Neural cell (in vitro differentiated cells): Measurements from ENCODE around the gene URB1. TPM values are rescaled to one million over a fixed set of nuclear protein-coding genes. Genes with fewer than 3 reads are reported as not detected.

Experiments used
- H2AFZ ChIP-seq: fragments of 200-600, 300-800 bp; sonication (generic), shearing (Covaris generic); 2 replicates; pipeline ENCODE4 v1.6.0; 2014; ENCODE audit warnings: low read depth, mild to moderate bottlenecking, antibody characterized with exemption, low read length, moderate library complexity
- H3F3A ChIP-seq: fragments of 200-600 bp; shearing (Covaris generic); 2 replicates; pipeline ENCODE4 v1.6.1; 2016; ENCODE audit warnings: mild to moderate bottlenecking, moderate library complexity, mixed read lengths, antibody characterized with exemption, low read length; ENCODE audit not compliant: insufficient read depth, poor library complexity, severe bottlenecking
- H3K27ac ChIP-seq: fragments of 200-600, 300-800 bp; sonication (generic), shearing (Covaris generic); 2 replicates; pipeline ENCODE4 v1.5.1; 2014; ENCODE audit warnings: mild to moderate bottlenecking, low read length, moderate library complexity
- H3K27me3 ChIP-seq: fragments of 300-800, 200-600 bp; sonication (generic), shearing (Covaris generic); 2 replicates; pipeline ENCODE4 v1.6.0; 2014; ENCODE audit warnings: mild to moderate bottlenecking, low read depth, low read length, moderate library complexity; ENCODE audit not compliant: insufficient read depth
- H3K36me3 ChIP-seq: fragments of 300-800, 200-600 bp; sonication (generic), shearing (Covaris generic); 2 replicates; pipeline ENCODE4 v1.5.1; 2014; ENCODE audit warnings: mild to moderate bottlenecking, antibody characterized with exemption, low read length, moderate library complexity; ENCODE audit not compliant: insufficient read depth
- H3K4me2 ChIP-seq: fragments of 300-800, 200-600 bp; sonication (generic), shearing (Covaris generic); 2 replicates; pipeline ENCODE4 v1.6.0; 2014; ENCODE audit warnings: mild to moderate bottlenecking, low read length
- H3K4me3 ChIP-seq: fragments of 300-800, 200-600 bp; sonication (generic), shearing (Covaris generic); 2 replicates; pipeline ENCODE4 v1.5.1; 2014; ENCODE audit warnings: mild to moderate bottlenecking, low read length, moderate library complexity
- H3K79me2 ChIP-seq: fragments of 200-600 bp; shearing (Covaris generic); replicated peaks from 2 replicates; pipeline ENCODE4 v1.6.0; 2014; ENCODE audit warnings: mild to moderate bottlenecking, low read length, moderate library complexity; ENCODE audit not compliant: insufficient read depth
- H3K9ac ChIP-seq: fragments of 300-800, 200-600 bp; sonication (generic), shearing (Covaris generic); 2 replicates; pipeline ENCODE4 v1.6.1; 2016; ENCODE audit warnings: mild to moderate bottlenecking, low read length, mixed read lengths
- H3K9me2 ChIP-seq: fragments of 200-600 bp; shearing (Covaris generic); 2 replicates; pipeline ENCODE4 v1.6.1; 2016; ENCODE audit warnings: mild to moderate bottlenecking, low read length, mixed read lengths; ENCODE audit not compliant: insufficient read depth
- H3K9me3 ChIP-seq: fragments of 200-600, 300-800 bp; sonication (generic), shearing (Covaris generic); 2 replicates; pipeline ENCODE4 v1.6.1; 2016; ENCODE audit warnings: mild to moderate bottlenecking, mixed run types, low read length, moderate library complexity, mixed read lengths
- H4K20me1 ChIP-seq: fragments of 200-600 bp; shearing (Covaris generic); 2 replicates; pipeline ENCODE4 v1.6.1; 2016; ENCODE audit warnings: mild to moderate bottlenecking, mixed run types; ENCODE audit not compliant: insufficient read depth
- EP300 ChIP-seq: fragments of 450-650 bp; conservative IDR thresholded peaks from 2 replicates; pipeline ENCODE4 v1.6.1; 2014; ENCODE audit warnings: antibody characterized with exemption, mild to moderate bottlenecking, moderate library complexity; ENCODE audit not compliant: poor library complexity, severe bottlenecking
- EZH2 ChIP-seq: fragments of 200-600, 300-800 bp; shearing (Covaris generic), sonication (generic); IDR thresholded peaks from 2 replicates; pipeline ENCODE4 v1.6.1; 2014; ENCODE audit warnings: antibody characterized with exemption, low read length, borderline replicate concordance, mild to moderate bottlenecking; ENCODE audit not compliant: insufficient read depth, poor library complexity, severe bottlenecking
- MXI1 ChIP-seq: fragments of 450-650 bp; conservative IDR thresholded peaks from 2 replicates; pipeline ENCODE4 v1.6.1; 2014; ENCODE audit warnings: antibody characterized with exemption, mild to moderate bottlenecking; ENCODE audit not compliant: poor library complexity, severe bottlenecking
- POLR2AphosphoS5 ChIP-seq: IDR thresholded peaks from 2 replicates; pipeline ENCODE4 v1.6.1; 2012
- RAD21 ChIP-seq: fragments of 450-650 bp; conservative IDR thresholded peaks from 2 replicates; pipeline ENCODE4 v1.6.1; 2014; ENCODE audit warnings: antibody characterized with exemption, mild to moderate bottlenecking, moderate library complexity
- SMC3 ChIP-seq: fragments of 450-650 bp; conservative IDR thresholded peaks from 2 replicates; pipeline ENCODE4 v1.6.1; 2014; ENCODE audit warnings: antibody characterized with exemption, mild to moderate bottlenecking, moderate library complexity; ENCODE audit not compliant: poor library complexity
- TAF1 ChIP-seq: IDR thresholded peaks from 2 replicates; pipeline ENCODE4 v1.6.1; 2012; ENCODE audit warnings: low read depth
- polyA plus RNA-seq: library from polyadenylated mRNA; depleted of rRNA; stranded (reverse); fragments of >200 nt; gene quantifications from 2 replicates; pipeline ENCODE4 v1.2.3, GENCODE V29; 2014
- TF ChIP-seq, protein P1 (sequence below): fragments of 450-650 bp; IDR thresholded peaks from 2 replicates; pipeline ENCODE4 v1.5.1; 2014; ENCODE audit warnings: antibody characterized with exemption, mild to moderate bottlenecking, moderate library complexity; ENCODE audit not compliant: poor library complexity, severe bottlenecking
- TF ChIP-seq, protein P2 (sequence below): IDR thresholded peaks from 2 replicates; pipeline ENCODE4 v1.6.1; 2012; ENCODE audit warnings: borderline replicate concordance

The URB1 gene
- polyA plus RNA-seq, 1 donor from 2014 or later = 4.4 TPM

DNA sequence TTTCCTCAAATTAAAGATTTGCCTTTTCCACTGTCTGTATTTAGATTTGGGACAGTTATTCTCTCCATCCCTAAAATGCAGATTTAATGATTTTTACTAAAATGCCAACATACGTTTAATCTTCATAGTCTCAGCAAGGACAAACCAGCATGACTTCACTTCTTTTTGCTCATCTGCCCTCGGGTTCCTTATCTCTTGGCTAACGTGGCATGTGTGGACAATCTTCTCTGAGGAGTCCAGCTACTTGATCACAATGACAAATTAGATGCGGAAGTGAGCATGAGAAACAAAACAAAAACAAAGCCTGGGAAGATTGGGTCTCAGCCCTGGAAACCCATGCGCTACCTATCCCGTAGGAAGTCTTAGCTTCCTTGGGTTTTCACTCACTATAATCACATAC is 93.1 kb downstream of the URB1 start:
- H3K27ac ChIP-seq = no peak overlapping the region
- H4K20me1 ChIP-seq = no peaks in the 10 kb centered on the region
- no peaks in the 10 kb centered on the region for H3K79me2 ChIP-seq
- no peak overlapping the region for H2AFZ ChIP-seq
- no peaks in the 10 kb centered on the region for H3K9me3 ChIP-seq
- H3K36me3 ChIP-seq = no peaks in the 10 kb centered on the region
- H3K9me2 ChIP-seq = no peaks in the 10 kb centered on the region
- no peaks in the 10 kb centered on the region for H3F3A ChIP-seq
- no peak overlapping the region for H3K9ac ChIP-seq
- no peak overlapping the region for H3K4me2 ChIP-seq
- no peak overlapping the region for H3K4me3 ChIP-seq
- H3K27me3 ChIP-seq = no peaks in the 10 kb centered on the region
- TF ChIP-seq SMC3 = no peak
- no peak for TF ChIP-seq EZH2
- TF ChIP-seq MXI1 = no peak
- TF ChIP-seq, protein P1, sequence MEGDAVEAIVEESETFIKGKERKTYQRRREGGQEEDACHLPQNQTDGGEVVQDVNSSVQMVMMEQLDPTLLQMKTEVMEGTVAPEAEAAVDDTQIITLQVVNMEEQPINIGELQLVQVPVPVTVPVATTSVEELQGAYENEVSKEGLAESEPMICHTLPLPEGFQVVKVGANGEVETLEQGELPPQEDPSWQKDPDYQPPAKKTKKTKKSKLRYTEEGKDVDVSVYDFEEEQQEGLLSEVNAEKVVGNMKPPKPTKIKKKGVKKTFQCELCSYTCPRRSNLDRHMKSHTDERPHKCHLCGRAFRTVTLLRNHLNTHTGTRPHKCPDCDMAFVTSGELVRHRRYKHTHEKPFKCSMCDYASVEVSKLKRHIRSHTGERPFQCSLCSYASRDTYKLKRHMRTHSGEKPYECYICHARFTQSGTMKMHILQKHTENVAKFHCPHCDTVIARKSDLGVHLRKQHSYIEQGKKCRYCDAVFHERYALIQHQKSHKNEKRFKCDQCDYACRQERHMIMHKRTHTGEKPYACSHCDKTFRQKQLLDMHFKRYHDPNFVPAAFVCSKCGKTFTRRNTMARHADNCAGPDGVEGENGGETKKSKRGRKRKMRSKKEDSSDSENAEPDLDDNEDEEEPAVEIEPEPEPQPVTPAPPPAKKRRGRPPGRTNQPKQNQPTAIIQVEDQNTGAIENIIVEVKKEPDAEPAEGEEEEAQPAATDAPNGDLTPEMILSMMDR = no peak
- no peak for TF ChIP-seq RAD21

DNA sequence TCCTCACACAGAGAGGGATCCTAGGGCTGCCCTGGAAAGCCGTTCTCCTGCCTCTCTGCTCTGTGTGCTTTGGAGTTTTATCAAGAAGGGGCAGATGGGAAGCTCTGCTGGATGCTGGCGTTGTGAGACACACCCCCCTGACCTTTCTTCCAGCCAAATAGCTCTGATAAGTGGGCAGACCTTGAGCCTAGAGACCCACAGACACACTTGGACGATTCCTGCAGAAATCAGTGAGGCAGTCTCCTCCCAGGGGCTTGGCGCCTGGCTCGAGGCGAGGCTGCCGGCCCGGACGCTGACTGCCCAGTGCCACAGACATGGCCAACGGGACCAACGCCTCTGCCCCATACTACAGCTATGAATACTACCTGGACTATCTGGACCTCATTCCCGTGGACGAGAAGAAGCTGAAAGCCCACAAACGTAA is 94.1 kb downstream of the URB1 start, which contains the start of gene MRAP:
Gene MRAP (plus strand): TSS at position 198 of the 424 bp plus-strand sequence. CDS start 117 bp downstream, at position 315.
- H3K9ac ChIP-seq = no peak within 1 kb of the TSS
- H3K9me2 ChIP-seq = no peaks in the 10 kb centered on the region
- no peak within 1 kb of the TSS for H3K27ac ChIP-seq
- no peak within 1 kb of the TSS for H2AFZ ChIP-seq
- no peak within 1 kb of the TSS for H3K4me3 ChIP-seq
- no peaks in the 10 kb centered on the region for H3K27me3 ChIP-seq
- no peaks in the 10 kb centered on the region for H3K36me3 ChIP-seq
- H3K9me3 ChIP-seq = no peaks in the 10 kb centered on the region
- H3F3A ChIP-seq = no peaks in the 10 kb centered on the region
- no peaks in the 10 kb centered on the region for H3K79me2 ChIP-seq
- H4K20me1 ChIP-seq = no peaks in the 10 kb centered on the region
- no peak for TF ChIP-seq RAD21
- TF ChIP-seq, protein P2, sequence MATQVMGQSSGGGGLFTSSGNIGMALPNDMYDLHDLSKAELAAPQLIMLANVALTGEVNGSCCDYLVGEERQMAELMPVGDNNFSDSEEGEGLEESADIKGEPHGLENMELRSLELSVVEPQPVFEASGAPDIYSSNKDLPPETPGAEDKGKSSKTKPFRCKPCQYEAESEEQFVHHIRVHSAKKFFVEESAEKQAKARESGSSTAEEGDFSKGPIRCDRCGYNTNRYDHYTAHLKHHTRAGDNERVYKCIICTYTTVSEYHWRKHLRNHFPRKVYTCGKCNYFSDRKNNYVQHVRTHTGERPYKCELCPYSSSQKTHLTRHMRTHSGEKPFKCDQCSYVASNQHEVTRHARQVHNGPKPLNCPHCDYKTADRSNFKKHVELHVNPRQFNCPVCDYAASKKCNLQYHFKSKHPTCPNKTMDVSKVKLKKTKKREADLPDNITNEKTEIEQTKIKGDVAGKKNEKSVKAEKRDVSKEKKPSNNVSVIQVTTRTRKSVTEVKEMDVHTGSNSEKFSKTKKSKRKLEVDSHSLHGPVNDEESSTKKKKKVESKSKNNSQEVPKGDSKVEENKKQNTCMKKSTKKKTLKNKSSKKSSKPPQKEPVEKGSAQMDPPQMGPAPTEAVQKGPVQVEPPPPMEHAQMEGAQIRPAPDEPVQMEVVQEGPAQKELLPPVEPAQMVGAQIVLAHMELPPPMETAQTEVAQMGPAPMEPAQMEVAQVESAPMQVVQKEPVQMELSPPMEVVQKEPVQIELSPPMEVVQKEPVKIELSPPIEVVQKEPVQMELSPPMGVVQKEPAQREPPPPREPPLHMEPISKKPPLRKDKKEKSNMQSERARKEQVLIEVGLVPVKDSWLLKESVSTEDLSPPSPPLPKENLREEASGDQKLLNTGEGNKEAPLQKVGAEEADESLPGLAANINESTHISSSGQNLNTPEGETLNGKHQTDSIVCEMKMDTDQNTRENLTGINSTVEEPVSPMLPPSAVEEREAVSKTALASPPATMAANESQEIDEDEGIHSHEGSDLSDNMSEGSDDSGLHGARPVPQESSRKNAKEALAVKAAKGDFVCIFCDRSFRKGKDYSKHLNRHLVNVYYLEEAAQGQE = no peak
- TF ChIP-seq MXI1 = no peak
- no peak for TF ChIP-seq EZH2
- TF ChIP-seq POLR2AphosphoS5 = no peak
- TF ChIP-seq EP300 = no peak
- TF ChIP-seq, protein P1 = no peak
- TF ChIP-seq TAF1 = no peak
- TF ChIP-seq SMC3 = no peak
- no peak within 1 kb of the TSS for H3K4me2 ChIP-seq
